ENCODE data around the gene C8G.

C8G gene

GRCh38 chr9:136965771-136966484 is 20.9 kb downstream of the C8G start:
- no peak for TF ChIP-seq NFIC (IDR thresholded peaks at IDR 0.05)
- no peak for TF ChIP-seq YY1 (IDR thresholded peaks at IDR 0.05; ENCODE audit: low read depth)
- TF ChIP-seq, protein P1, sequence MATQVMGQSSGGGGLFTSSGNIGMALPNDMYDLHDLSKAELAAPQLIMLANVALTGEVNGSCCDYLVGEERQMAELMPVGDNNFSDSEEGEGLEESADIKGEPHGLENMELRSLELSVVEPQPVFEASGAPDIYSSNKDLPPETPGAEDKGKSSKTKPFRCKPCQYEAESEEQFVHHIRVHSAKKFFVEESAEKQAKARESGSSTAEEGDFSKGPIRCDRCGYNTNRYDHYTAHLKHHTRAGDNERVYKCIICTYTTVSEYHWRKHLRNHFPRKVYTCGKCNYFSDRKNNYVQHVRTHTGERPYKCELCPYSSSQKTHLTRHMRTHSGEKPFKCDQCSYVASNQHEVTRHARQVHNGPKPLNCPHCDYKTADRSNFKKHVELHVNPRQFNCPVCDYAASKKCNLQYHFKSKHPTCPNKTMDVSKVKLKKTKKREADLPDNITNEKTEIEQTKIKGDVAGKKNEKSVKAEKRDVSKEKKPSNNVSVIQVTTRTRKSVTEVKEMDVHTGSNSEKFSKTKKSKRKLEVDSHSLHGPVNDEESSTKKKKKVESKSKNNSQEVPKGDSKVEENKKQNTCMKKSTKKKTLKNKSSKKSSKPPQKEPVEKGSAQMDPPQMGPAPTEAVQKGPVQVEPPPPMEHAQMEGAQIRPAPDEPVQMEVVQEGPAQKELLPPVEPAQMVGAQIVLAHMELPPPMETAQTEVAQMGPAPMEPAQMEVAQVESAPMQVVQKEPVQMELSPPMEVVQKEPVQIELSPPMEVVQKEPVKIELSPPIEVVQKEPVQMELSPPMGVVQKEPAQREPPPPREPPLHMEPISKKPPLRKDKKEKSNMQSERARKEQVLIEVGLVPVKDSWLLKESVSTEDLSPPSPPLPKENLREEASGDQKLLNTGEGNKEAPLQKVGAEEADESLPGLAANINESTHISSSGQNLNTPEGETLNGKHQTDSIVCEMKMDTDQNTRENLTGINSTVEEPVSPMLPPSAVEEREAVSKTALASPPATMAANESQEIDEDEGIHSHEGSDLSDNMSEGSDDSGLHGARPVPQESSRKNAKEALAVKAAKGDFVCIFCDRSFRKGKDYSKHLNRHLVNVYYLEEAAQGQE (IDR thresholded peaks at IDR 0.05; ENCODE audit: low read depth): no peak
- TF ChIP-seq, protein P2, sequence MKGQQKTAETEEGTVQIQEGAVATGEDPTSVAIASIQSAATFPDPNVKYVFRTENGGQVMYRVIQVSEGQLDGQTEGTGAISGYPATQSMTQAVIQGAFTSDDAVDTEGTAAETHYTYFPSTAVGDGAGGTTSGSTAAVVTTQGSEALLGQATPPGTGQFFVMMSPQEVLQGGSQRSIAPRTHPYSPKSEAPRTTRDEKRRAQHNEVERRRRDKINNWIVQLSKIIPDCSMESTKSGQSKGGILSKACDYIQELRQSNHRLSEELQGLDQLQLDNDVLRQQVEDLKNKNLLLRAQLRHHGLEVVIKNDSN (IDR thresholded peaks at IDR 0.05): no peak
- TF ChIP-seq ZBTB7A (IDR thresholded peaks at IDR 0.05; ENCODE audit: low read depth): no peak
- TF ChIP-seq CREB1 (IDR thresholded peaks at IDR 0.05; ENCODE audit: low read depth): no peak
- TF ChIP-seq EP300 (IDR thresholded peaks at IDR 0.05; ENCODE audit: borderline replicate concordance): no peak
- no peak for TF ChIP-seq TEAD4 (IDR thresholded peaks at IDR 0.05)
- TF ChIP-seq FOXM1 (IDR thresholded peaks at IDR 0.05; ENCODE audit: borderline replicate concordance, low read depth): no peak
- no peak for TF ChIP-seq EGR1 (IDR thresholded peaks at IDR 0.05)
- no peak for TF ChIP-seq TAF1 (IDR thresholded peaks at IDR 0.05; ENCODE audit: low read depth)
- TF ChIP-seq, protein P3, sequence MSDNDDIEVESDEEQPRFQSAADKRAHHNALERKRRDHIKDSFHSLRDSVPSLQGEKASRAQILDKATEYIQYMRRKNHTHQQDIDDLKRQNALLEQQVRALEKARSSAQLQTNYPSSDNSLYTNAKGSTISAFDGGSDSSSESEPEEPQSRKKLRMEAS (IDR thresholded peaks at IDR 0.05): no peak
- no peak for TF ChIP-seq CEBPB (IDR thresholded peaks at IDR 0.05)
- no peak for TF ChIP-seq TCF12 (IDR thresholded peaks at IDR 0.05; ENCODE audit: low read depth)
- TF ChIP-seq RAD21 (IDR thresholded peaks at IDR 0.05; ENCODE audit: low read depth): no peak

GRCh38 chr9:136968333-136969127 is 23.5 kb downstream of the C8G start:
- TF ChIP-seq TCF12 (IDR thresholded peaks at IDR 0.05; ENCODE audit: low read depth) (no peak), RAD21 (IDR thresholded peaks at IDR 0.05; ENCODE audit: low read depth) (no peak), FOXM1 (IDR thresholded peaks at IDR 0.05; ENCODE audit: borderline replicate concordance, low read depth) (no peak)

- TF ChIP-seq NFIC (IDR thresholded peaks at IDR 0.05): no peak
Measured at GRCh38 chr9:136969150-136969549, 24.1 kb downstream of the C8G start.

GRCh38 chr9:136969774-136970173 is 24.7 kb downstream of the C8G start:
- TF ChIP-seq YY1 (IDR thresholded peaks at IDR 0.05; ENCODE audit: low read depth): no peak
- TF ChIP-seq, protein P1 (IDR thresholded peaks at IDR 0.05; ENCODE audit: low read depth): no peak
- TF ChIP-seq CEBPB (IDR thresholded peaks at IDR 0.05): no peak
- TF ChIP-seq FOXM1 (IDR thresholded peaks at IDR 0.05; ENCODE audit: borderline replicate concordance, low read depth): no peak
- TF ChIP-seq EP300 (IDR thresholded peaks at IDR 0.05; ENCODE audit: borderline replicate concordance): no peak
- no peak for TF ChIP-seq NFIC (IDR thresholded peaks at IDR 0.05)
- no peak for TF ChIP-seq RAD21 (IDR thresholded peaks at IDR 0.05; ENCODE audit: low read depth)
- TF ChIP-seq, protein P2 (IDR thresholded peaks at IDR 0.05): no peak
- no peak for TF ChIP-seq TCF12 (IDR thresholded peaks at IDR 0.05; ENCODE audit: low read depth)
- TF ChIP-seq ZBTB7A (IDR thresholded peaks at IDR 0.05; ENCODE audit: low read depth): no peak
- no peak for TF ChIP-seq TEAD4 (IDR thresholded peaks at IDR 0.05)
- no peak for TF ChIP-seq EGR1 (IDR thresholded peaks at IDR 0.05)
- TF ChIP-seq, protein P3 (IDR thresholded peaks at IDR 0.05): no peak
- no peak for TF ChIP-seq CREB1 (IDR thresholded peaks at IDR 0.05; ENCODE audit: low read depth)

DNA sequence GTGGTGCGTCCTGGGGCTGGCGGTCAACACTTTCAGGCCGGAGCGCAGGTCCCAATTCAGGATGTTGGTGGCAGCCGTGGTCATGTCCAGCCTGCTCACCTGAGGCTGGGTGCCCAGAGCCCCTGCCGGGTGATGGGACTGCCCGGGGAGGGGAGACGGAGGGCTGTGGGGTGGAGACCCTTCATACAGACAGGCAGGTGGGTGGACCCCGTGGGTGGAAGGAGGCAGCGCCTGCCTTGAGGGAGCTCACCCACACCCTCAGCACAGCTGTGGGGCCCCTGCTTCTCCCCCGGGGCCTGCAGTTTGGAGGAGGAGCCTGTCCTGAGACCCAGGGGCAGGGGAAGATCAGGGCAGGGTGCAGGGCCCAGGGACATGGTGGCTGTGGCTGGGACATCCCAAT is 25.3 kb downstream of the C8G start:
- TF ChIP-seq, protein P1 (IDR thresholded peaks at IDR 0.05; ENCODE audit: low read depth): no peak
- TF ChIP-seq EGR1 (IDR thresholded peaks at IDR 0.05) (no peak), TEAD4 (IDR thresholded peaks at IDR 0.05) (no peak), NFIC (IDR thresholded peaks at IDR 0.05) (no peak), TAF1 (IDR thresholded peaks at IDR 0.05; ENCODE audit: low read depth) (no peak), ZBTB7A (IDR thresholded peaks at IDR 0.05; ENCODE audit: low read depth) (no peak), CEBPB (IDR thresholded peaks at IDR 0.05) (no peak)
- TF ChIP-seq, protein P3 (IDR thresholded peaks at IDR 0.05): no peak

All from Ishikawa (cell line).